PC-3 (cell line): Measurements from ENCODE around the gene UBN2.

ENCODE experiments used
- CTCF ChIP-seq: fragments of 300-600 bp; sonication (generic); conservative IDR thresholded peaks from 2 replicates; pipeline ENCODE4 v1.5.1; 2017; ENCODE audit warnings: antibody characterized with exemption, low read depth, mild to moderate bottlenecking, low read length
- EZH2 ChIP-seq: fragments of 300-600 bp; sonication (generic); IDR thresholded peaks from one replicate; pipeline ENCODE4 v1.6.1; 2017; ENCODE audit warnings: antibody characterized with exemption, mild to moderate bottlenecking, low read length; ENCODE audit not compliant: unreplicated experiment
- EZH2phosphoT487 ChIP-seq: fragments of 300-600 bp; sonication (generic); IDR thresholded peaks from 2 replicates; pipeline ENCODE4 v1.6.1; 2018; ENCODE audit warnings: mild to moderate bottlenecking, antibody characterized with exemption, low read length, borderline replicate concordance

GRCh38 chr7:139271718-139272628, 40.9 kb downstream of the UBN2 start:
- TF ChIP-seq CTCF (no peak), EZH2 (no peak), EZH2phosphoT487 (no peak)
